Esophagus muscularis mucosa (tissue), 4 donors: ENCODE measurements around the gene CCNL2. TPM values are rescaled to one million over a fixed set of nuclear protein-coding genes. Genes with fewer than 3 reads are reported as not detected.

Experiments used
- DNase-seq: peaks from one replicate; pipeline ENCODE4 v3.0.0-alpha.2; 2017; ENCODE audit errors: extremely low spot score
- H3K27ac ChIP-seq, 4 donors: fragments of 200-600 bp; sonication (generic); replicated peaks in 1 of 4; 1 replicate in 3 of 4; 2 replicates in 1 of 4; pipeline ENCODE4 v1.5.1; 2016 to 2019; ENCODE audit warnings: mild to moderate bottlenecking in 1 of 4
- H3K27me3 ChIP-seq, 4 donors: fragments of 200-600 bp; sonication (generic); one replicate each; pipeline versions ENCODE4 v1.5.1 to v1.6.0; 2016 to 2019
- H3K36me3 ChIP-seq, 4 donors: fragments of 200-600 bp; sonication (generic); one replicate each; pipeline ENCODE4 v1.5.1; 2016 to 2019
- H3K4me1 ChIP-seq, 4 donors: fragments of 200-600 bp; sonication (generic); one replicate each; pipeline ENCODE4 v1.5.1; 2016 to 2019
- H3K4me3 ChIP-seq, 4 donors: fragments of 200-600 bp; sonication (generic); 1 replicate in 2 of 4; 2 replicates in 2 of 4; pipeline ENCODE4 v1.5.1; 2016 to 2019; ENCODE audit warnings: mild to moderate bottlenecking in 4 of 4, moderate library complexity in 1 of 4
- H3K9me3 ChIP-seq, 4 donors: fragments of 200-600 bp; sonication (generic); 1 replicate in 3 of 4; 2 replicates in 1 of 4; pipeline ENCODE4 v1.5.1; 2016 to 2019
- CTCF ChIP-seq, 3 experiments: fragments of 200-600 bp in 2 of 3; fragments of 450-650 bp in 1 of 3; sonication (generic) in 2 of 3; IDR thresholded peaks; one replicate each; pipeline ENCODE4 v1.5.1; 2017 to 2019; ENCODE audit warnings: antibody characterized with exemption in 3 of 3, mild to moderate bottlenecking in 2 of 3, moderate library complexity in 1 of 3
- EP300 ChIP-seq: sonication (generic); formaldehyde crosslinking; IDR thresholded peaks from one replicate; pipeline ENCODE4 v1.6.1; 2017; ENCODE audit warnings: antibody characterized with exemption
- POLR2A ChIP-seq: fragments of 450-650 bp; IDR thresholded peaks from one replicate; pipeline ENCODE4 v1.6.1; 2017; ENCODE audit warnings: antibody characterized with exemption, moderate library complexity, mild to moderate bottlenecking, low read depth
- POLR2AphosphoS5 ChIP-seq, 2 donors: sonication (generic); formaldehyde crosslinking; IDR thresholded peaks; one replicate each; pipeline ENCODE4 v1.6.1; 2017; ENCODE audit warnings: antibody characterized with exemption in 2 of 2
- WGBS: methylation state at CpG from one replicate; pipeline ENCODE4 v1.1.5; 2018; 5-methylcytosine and 5-hydroxymethylcytosine counted together
- intact Hi-C: fragments of 100-400 bp; cut with DNase I; formaldehyde crosslinking; loops from one replicate; pipeline ENCODE4 v1.15.1; 2023
- total RNA-seq, 4 donors: library from RNA; depleted of rRNA; stranded (reverse); fragments of >200 nt; gene quantifications; one replicate each; pipeline versions ENCODE4 v1.1.0 to v1.2.1, GENCODE V29; 2016

CCNL2 gene
- total RNA-seq, 4 donors from 2014 or later: 73.4 to 136 (median 108) TPM

- H3K4me3 ChIP-seq: no peak overlapping the region
- peaks cover 27 to 71% (median 66%) of the 10 kb centered on the region in 4 donors for H3K36me3 ChIP-seq
- 96% methylated on average over 16 of the region's 32 CpGs for WGBS
- no peaks in the 10 kb centered on the region for H3K9me3 ChIP-seq
- no peak overlapping the region for H3K27ac ChIP-seq
- intact Hi-C loops: no loop called here
- H3K27me3 ChIP-seq: no peaks in the 10 kb centered on the region
- no peak for DNase-seq
- no peak for TF ChIP-seq EP300
- no peak for TF ChIP-seq POLR2A
- TF ChIP-seq CTCF (IDR thresholded peaks at IDR 0.05): no peak
- no peak for TF ChIP-seq POLR2AphosphoS5 (IDR thresholded peaks at IDR 0.05)
- peaks cover 0 to 9% (median 3%) of the 10 kb centered on the region in 4 donors for H3K4me1 ChIP-seq
These were observed 62.0 kb downstream of the CCNL2 start for GRCh38 chr1:1336931-1337792.

- H3K36me3 ChIP-seq: peaks cover 27 to 64% (median 59%) of the 10 kb centered on the region in 4 donors
These were observed 62.7 kb downstream of the CCNL2 start for GRCh38 chr1:1336446-1336845.

GRCh38 chr1:1335792-1336248 is 63.3 kb downstream of the CCNL2 start:
- Histone ChIP-seq H3K27ac (no peak overlapping the region), H3K4me3 (no peak overlapping the region), H3K4me1 (peaks cover 5 to 16% (median 10%) of the 10 kb centered on the region in 4 donors), H3K9me3 (no peaks in the 10 kb centered on the region), H3K27me3 (no peaks in the 10 kb centered on the region), H3K36me3 (peaks cover 27 to 58% (median 52%) of the 10 kb centered on the region in 4 donors)
- DNase-seq: no peak
- intact Hi-C loops: no loop called here
- 83% methylated on average over 16 of the region's 21 CpGs for WGBS
- TF ChIP-seq EP300: no peak

More at GRCh38 chr1:1336446-1336845, 62.7 kb downstream of the CCNL2 start:
- 97% methylated on average over 11 of the region's 26 CpGs for WGBS
- H3K27me3 ChIP-seq: no peaks in the 10 kb centered on the region
- no peak overlapping the region for H3K27ac ChIP-seq
- no peaks in the 10 kb centered on the region for H3K9me3 ChIP-seq
- no peak for DNase-seq
- H3K4me1 ChIP-seq: peaks cover 0 to 10% (median 3%) of the 10 kb centered on the region in 4 donors
- no peak overlapping the region for H3K4me3 ChIP-seq
- intact Hi-C loops: no loop called here
- TF ChIP-seq POLR2A (no peak), POLR2AphosphoS5 (IDR thresholded peaks at IDR 0.05) (no peak), EP300 (no peak), CTCF (IDR thresholded peaks at IDR 0.05) (no peak)

Other genes with a start within 250 kb of the CCNL2 start
- under 1 TPM in 1 of 4 donors, not detected in 3; 0.17 TPM for gene TTLL10, start 225.5 kb downstream of the CCNL2 start, total RNA-seq
- under 1 TPM in 2 of 4 donors, not detected in 2; 0.29 to 0.66 TPM for gene TNFRSF18, start 192.7 kb downstream of the CCNL2 start, total RNA-seq
- 1 to 10 TPM in 2 of 4 donors, under 1 TPM in 2; 0.50 to 2.1 (median 0.93) TPM for gene TNFRSF4, start 185.2 kb downstream of the CCNL2 start, total RNA-seq
- 100 to 1,000 TPM in 3 of 4 donors, 10 to 100 TPM in 1; 88.5 to 125 (median 107) TPM for gene SDF4, start 167.3 kb downstream of the CCNL2 start, total RNA-seq
- gene B3GALT6, start 167.1 kb downstream of the CCNL2 start, total RNA-seq: 10 to 100 TPM; 10.4 to 24.6 (median 21.0) TPM
- gene C1QTNF12, start 152.6 kb downstream of the CCNL2 start, total RNA-seq: under 1 TPM in 2 of 4 donors, not detected in 2; 0.33 to 0.52 TPM
- 10 to 100 TPM; 34.9 to 61.4 (median 49.5) TPM for gene UBE2J2, start 125.5 kb downstream of the CCNL2 start, total RNA-seq
- gene SCNN1D, start 118.9 kb downstream of the CCNL2 start, total RNA-seq: 1 to 10 TPM in 3 of 4 donors, under 1 TPM in 1; 0.83 to 4.1 (median 1.9) TPM
- 10 to 100 TPM; 34.8 to 63.2 (median 47.4) TPM for gene ACAP3, start 91.4 kb downstream of the CCNL2 start, total RNA-seq
- 10 to 100 TPM; 10.3 to 24.7 (median 21.7) TPM for gene PUSL1, start 90.7 kb downstream of the CCNL2 start, total RNA-seq
- 100 to 1,000 TPM in 1 of 4 donors, 10 to 100 TPM in 3; 75.9 to 121 (median 87.8) TPM for gene INTS11, start 74.7 kb downstream of the CCNL2 start, total RNA-seq
- 10 to 100 TPM; 15.4 to 44.9 (median 31.5) TPM for gene CPTP, start 74.5 kb downstream of the CCNL2 start, total RNA-seq
- under 1 TPM in 2 of 4 donors, not detected in 2; 0.17 to 0.32 TPM for gene TAS1R3, start 68.1 kb downstream of the CCNL2 start, total RNA-seq
- 100 to 1,000 TPM in 2 of 4 donors, 10 to 100 TPM in 2; 66.9 to 141 (median 114) TPM for gene DVL1, start 49.9 kb downstream of the CCNL2 start, total RNA-seq
- gene MXRA8, start 40.8 kb downstream of the CCNL2 start, total RNA-seq: 100 to 1,000 TPM in 2 of 4 donors, 10 to 100 TPM in 2; 68.5 to 129 (median 87.2) TPM
- gene AURKAIP1, start 24.1 kb downstream of the CCNL2 start, total RNA-seq: 100 to 1,000 TPM in 3 of 4 donors, 10 to 100 TPM in 1; 98.4 to 152 (median 117) TPM
- gene MRPL20, start 8.0 kb upstream of the CCNL2 start, total RNA-seq: 100 to 1,000 TPM; 144 to 175 (median 155) TPM
- 10 to 100 TPM in 2 of 4 donors, 1 to 10 TPM in 2; 8.1 to 19.2 (median 9.8) TPM for gene ANKRD65, start 21.9 kb upstream of the CCNL2 start, total RNA-seq
- gene VWA1, start 36.4 kb upstream of the CCNL2 start, total RNA-seq: 100 to 1,000 TPM in 2 of 4 donors, 10 to 100 TPM in 2; 99.7 to 168 (median 116) TPM
- 1 to 10 TPM in 1 of 4 donors, under 1 TPM in 3; 0.32 to 2.4 (median 0.58) TPM for gene ATAD3C, start 50.4 kb upstream of the CCNL2 start, total RNA-seq
- 10 to 100 TPM in 2 of 4 donors, 1 to 10 TPM in 2; 9.7 to 14.9 (median 10.0) TPM for gene ATAD3B, start 72.4 kb upstream of the CCNL2 start, total RNA-seq
- gene ATAD3A, start 112.8 kb upstream of the CCNL2 start, total RNA-seq: 10 to 100 TPM; 18.3 to 29.3 (median 25.2) TPM
- 10 to 100 TPM in 2 of 4 donors, 1 to 10 TPM in 2; 8.7 to 22.1 (median 13.9) TPM for gene TMEM240, start 141.3 kb upstream of the CCNL2 start, total RNA-seq
- 100 to 1,000 TPM in 2 of 4 donors, 10 to 100 TPM in 2; 78.7 to 134 (median 112) TPM for gene SSU72, start 175.5 kb upstream of the CCNL2 start, total RNA-seq
- 1 to 10 TPM in 1 of 4 donors, under 1 TPM in 2, not detected in 1; 0.50 to 1.9 (median 0.84) TPM for gene FNDC10, start 200.8 kb upstream of the CCNL2 start, total RNA-seq
- gene MIB2, start 216.2 kb upstream of the CCNL2 start, total RNA-seq: 10 to 100 TPM; 33.6 to 99.9 (median 74.6) TPM
- gene MMP23B, start 232.8 kb upstream of the CCNL2 start, total RNA-seq: 10 to 100 TPM in 3 of 4 donors, 1 to 10 TPM in 1; 3.2 to 19.5 (median 14.0) TPM